Measurements from ENCODE around the gene CADPS2. TPM values are rescaled to one million over a fixed set of nuclear protein-coding genes. Genes with fewer than 3 reads are reported as not detected.

CADPS2 gene
- total and polyA plus RNA-seq, 2 of the 4 experiments (the other 2 are of a cell fraction), result 0.10 to 0.54 TPM

DNA sequence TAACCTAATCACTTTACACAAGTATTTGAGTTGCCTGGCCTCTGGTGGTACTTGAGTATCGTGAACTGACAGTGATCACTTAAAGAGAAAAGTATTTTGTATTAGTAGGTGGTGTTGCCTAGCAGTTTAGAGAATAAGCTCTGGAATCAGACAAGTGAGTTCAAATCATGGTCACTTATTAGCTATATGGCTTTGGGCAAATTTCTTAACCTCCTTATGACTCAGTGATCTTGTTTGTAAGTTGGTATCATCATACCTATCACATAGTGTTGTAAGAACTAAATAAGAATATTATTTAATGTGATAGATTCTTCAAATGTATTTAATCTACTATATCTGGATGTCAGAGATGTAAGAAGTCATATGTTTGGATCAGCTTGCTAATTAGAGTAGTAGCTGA lies 351.2 kb downstream of the CADPS2 start:
- H3K36me3 ChIP-seq (ENCODE audit: control insufficient read depth, insufficient read depth, low read length), result no peaks in the 10 kb centered on the region
- H2AFZ ChIP-seq (replicated peaks; ENCODE audit: low read length, poor library complexity), result no peak overlapping the region
- H3K79me1 ChIP-seq (ENCODE audit: low read depth in 1 of 2, low read length in 2 of 2), result no peaks in the 10 kb centered on the region
- H3K56ac ChIP-seq (ENCODE audit: extremely low read depth, insufficient read depth, low read length), result no peak overlapping the region
- ChIA-PET POLR2A (ENCODE audit: unreplicated experiment) (no interaction called here), CTCF (no interaction called here)
- no peak overlapping the region for H2BK15ac ChIP-seq (ENCODE audit: low read depth, low read length)
- H3K27me3 ChIP-seq (ENCODE audit: control insufficient read depth, insufficient read depth, low read length), result no peaks in the 10 kb centered on the region
- no peak for ATAC-seq (ENCODE audit: low read depth)
- H3K14ac ChIP-seq (replicated peaks; ENCODE audit: low read depth, low read length), result no peak overlapping the region
- no peak overlapping the region for H4K8ac ChIP-seq (ENCODE audit: low read depth in 2 of 2, low read length in 2 of 2)
- no peak overlapping the region for H3K4me3 ChIP-seq (ENCODE audit: insufficient read depth, low read depth, low read length)
- H3K4ac ChIP-seq (ENCODE audit: low read depth, low read length), result no peak overlapping the region
- dilution Hi-C loops (cut with HindIII; ENCODE audit: low sequenced_read_pairs, unreplicated experiment) (no loop called here), intact Hi-C loops (cut with micrococcal nuclease) (no loop called here), in situ Hi-C loops (cut with MboI; ENCODE audit: low sequenced_read_pairs) (loop anchor here (10.0 to 25.0 kb wide), 3 partner anchors 323 to 520 kb away; no protein-coding TSS in a partner anchor)
- no peak overlapping the region for H3K4me2 ChIP-seq (ENCODE audit: low read depth, low read length)
- no peak overlapping the region for H2BK5ac ChIP-seq (ENCODE audit: low read depth, low read length, poor library complexity, severe bottlenecking)
- H4K91ac ChIP-seq (ENCODE audit: insufficient read depth, low read depth, low read length), result no peak overlapping the region
- H2BK120ac ChIP-seq (ENCODE audit: low read depth, low read length), result no peak overlapping the region
- H3K9ac ChIP-seq (ENCODE audit: low read depth, low read length), result no peak overlapping the region
- H3K18ac ChIP-seq (ENCODE audit: low read depth, low read length), result no peak overlapping the region
- H3K23ac ChIP-seq (ENCODE audit: low read depth, low read length), result no peak overlapping the region
- no peaks in the 10 kb centered on the region for H3K9me3 ChIP-seq (ENCODE audit: control insufficient read depth, insufficient read depth, low read length)
- no peak overlapping the region for H2AK9ac ChIP-seq (replicated peaks; ENCODE audit: low read depth, low read length, poor library complexity)
- TF ChIP-seq USF2 (IDR thresholded peaks at IDR 0.05; ENCODE audit: low read depth, low read length) (no peak), NFE2L2 (IDR thresholded peaks at IDR 0.05; ENCODE audit: low read depth, low read length) (no peak), RAD21 (IDR thresholded peaks at IDR 0.05; ENCODE audit: low read length) (no peak), MAZ (IDR thresholded peaks at IDR 0.05; ENCODE audit: borderline replicate concordance, low read depth, low read length) (no peak)
- H3K9me1 ChIP-seq (ENCODE audit: insufficient read depth, low read length), result no peaks in the 10 kb centered on the region
- no peak overlapping the region for H2AK5ac ChIP-seq (ENCODE audit: low read depth, low read length)
- no peaks in the 10 kb centered on the region for H4K20me1 ChIP-seq (ENCODE audit: insufficient read depth, low read length)
- H3K27ac ChIP-seq (ENCODE audit: insufficient read depth, low read length), result no peak overlapping the region
- no peak for DNase-seq
- H2BK20ac ChIP-seq (ENCODE audit: low read depth, low read length), result no peak overlapping the region
- no TSS peak for BruUV-seq (replicated peaks)
- WGBS, 2 experiments (ENCODE audit: extremely low coverage in 2 of 2, insufficient read length in 1 of 2), result no CpG with 5 or more reads among the region's 1 CpG
- H4K5ac ChIP-seq (ENCODE audit: low read depth, low read length), result no peak overlapping the region
- H3K4me1 ChIP-seq (ENCODE audit: control insufficient read depth, insufficient read depth, low read length), result no peaks in the 10 kb centered on the region
